ENCODE results near the gene GMPPA.

- TF ChIP-seq CTCF (IDR thresholded peaks at IDR 0.05) (no peak), POLR2A (IDR thresholded peaks at IDR 0.05) (no peak)
Measured at GRCh38 chr2:219478916-219479315, 19.8 kb upstream of the GMPPA start.
